ENCODE data around the gene SLC1A2. TPM values are rescaled to one million over a fixed set of nuclear protein-coding genes. Genes with fewer than 3 reads are reported as not detected.

The SLC1A2 gene
- total RNA-seq, 4 donors from 2014 or later = 0.27 to 0.80 (median 0.79) TPM; not detected in 1

GRCh38 chr11:35295751-35296150 is 123.6 kb downstream of the SLC1A2 start:
- WGBS, 2 donors (ENCODE audit: low coverage in 1 of 2) = 75 to 95% methylated on average over 1 to 2 of the region's 2 CpGs
- TF ChIP-seq POLR2AphosphoS5 (IDR thresholded peaks at IDR 0.05) (no peak), POLR2A (IDR thresholded peaks at IDR 0.05) (no peak), EP300 (IDR thresholded peaks at IDR 0.05; ENCODE audit: low read depth) (no peak)
- TF ChIP-seq, protein P1, sequence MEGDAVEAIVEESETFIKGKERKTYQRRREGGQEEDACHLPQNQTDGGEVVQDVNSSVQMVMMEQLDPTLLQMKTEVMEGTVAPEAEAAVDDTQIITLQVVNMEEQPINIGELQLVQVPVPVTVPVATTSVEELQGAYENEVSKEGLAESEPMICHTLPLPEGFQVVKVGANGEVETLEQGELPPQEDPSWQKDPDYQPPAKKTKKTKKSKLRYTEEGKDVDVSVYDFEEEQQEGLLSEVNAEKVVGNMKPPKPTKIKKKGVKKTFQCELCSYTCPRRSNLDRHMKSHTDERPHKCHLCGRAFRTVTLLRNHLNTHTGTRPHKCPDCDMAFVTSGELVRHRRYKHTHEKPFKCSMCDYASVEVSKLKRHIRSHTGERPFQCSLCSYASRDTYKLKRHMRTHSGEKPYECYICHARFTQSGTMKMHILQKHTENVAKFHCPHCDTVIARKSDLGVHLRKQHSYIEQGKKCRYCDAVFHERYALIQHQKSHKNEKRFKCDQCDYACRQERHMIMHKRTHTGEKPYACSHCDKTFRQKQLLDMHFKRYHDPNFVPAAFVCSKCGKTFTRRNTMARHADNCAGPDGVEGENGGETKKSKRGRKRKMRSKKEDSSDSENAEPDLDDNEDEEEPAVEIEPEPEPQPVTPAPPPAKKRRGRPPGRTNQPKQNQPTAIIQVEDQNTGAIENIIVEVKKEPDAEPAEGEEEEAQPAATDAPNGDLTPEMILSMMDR (IDR thresholded peaks at IDR 0.05) = no peak
- in situ Hi-C loops (cut with MboI; ENCODE audit: low pct_ligation_motif_present in 1 of 4, low pct_unique_long_range_greater_than_20kb in 1 of 4, low sequenced_read_pairs in 3 of 4) = no loop called here

GRCh38 chr11:35293699-35294098 is 125.7 kb downstream of the SLC1A2 start:
- no peak overlapping the region for H3K4me3 ChIP-seq
- in situ Hi-C loops (cut with MboI; ENCODE audit: low pct_ligation_motif_present in 1 of 4, low pct_unique_long_range_greater_than_20kb in 1 of 4, low sequenced_read_pairs in 3 of 4) (no loop called here), intact Hi-C loops (cut with DNase I; ENCODE audit: low total_unique reads) (no loop called here)
- H3K36me3 ChIP-seq = no peaks in the 10 kb centered on the region
- TF ChIP-seq POLR2A (IDR thresholded peaks at IDR 0.05) (no peak), POLR2AphosphoS5 (IDR thresholded peaks at IDR 0.05) (no peak), EP300 (IDR thresholded peaks at IDR 0.05; ENCODE audit: low read depth) (no peak)
- TF ChIP-seq, protein P1 (IDR thresholded peaks at IDR 0.05) = no peak
- H3K9me3 ChIP-seq = no peaks in the 10 kb centered on the region
- WGBS, 2 donors (ENCODE audit: low coverage in 1 of 2) = 90 to 94% methylated on average over 3 to 4 of the region's 4 CpGs
- no peak overlapping the region for H3K27ac ChIP-seq
- no peaks in the 10 kb centered on the region for H3K27me3 ChIP-seq
- H3K4me1 ChIP-seq = no peaks in the 10 kb centered on the region
- DNase-seq = no peak

More at GRCh38 chr11:35295751-35296150, 123.6 kb downstream of the SLC1A2 start:
- intact Hi-C loops (cut with DNase I; ENCODE audit: low total_unique reads) = no loop called here
- H3K4me1 ChIP-seq = no peaks in the 10 kb centered on the region
- no peak for DNase-seq
- H3K4me3 ChIP-seq = no peak overlapping the region
- H3K27ac ChIP-seq = no peak overlapping the region
- no peaks in the 10 kb centered on the region for H3K9me3 ChIP-seq
- no peaks in the 10 kb centered on the region for H3K27me3 ChIP-seq
- no peaks in the 10 kb centered on the region for H3K36me3 ChIP-seq

- Histone ChIP-seq H3K4me3 (no peak overlapping the region), H3K36me3 (no peaks in the 10 kb centered on the region), H3K27me3 (no peaks in the 10 kb centered on the region), H3K27ac (no peak overlapping the region), H3K4me1 (no peaks in the 10 kb centered on the region), H3K9me3 (no peaks in the 10 kb centered on the region)
- TF ChIP-seq POLR2AphosphoS5 (IDR thresholded peaks at IDR 0.05) (no peak), POLR2A (IDR thresholded peaks at IDR 0.05) (no peak), EP300 (IDR thresholded peaks at IDR 0.05; ENCODE audit: low read depth) (no peak)
- TF ChIP-seq, protein P1 (IDR thresholded peaks at IDR 0.05) = no peak
- in situ Hi-C loops (cut with MboI; ENCODE audit: low pct_ligation_motif_present in 1 of 4, low pct_unique_long_range_greater_than_20kb in 1 of 4, low sequenced_read_pairs in 3 of 4) (no loop called here), intact Hi-C loops (cut with DNase I; ENCODE audit: low total_unique reads) (no loop called here)
- DNase-seq = no peak
- 43 to 56% methylated on average over 3 of the region's 3 CpGs for WGBS, 2 donors (ENCODE audit: low coverage in 1 of 2)
Observed at GRCh38 chr11:35293035-35293434, 126.3 kb downstream of the SLC1A2 start.

DNA sequence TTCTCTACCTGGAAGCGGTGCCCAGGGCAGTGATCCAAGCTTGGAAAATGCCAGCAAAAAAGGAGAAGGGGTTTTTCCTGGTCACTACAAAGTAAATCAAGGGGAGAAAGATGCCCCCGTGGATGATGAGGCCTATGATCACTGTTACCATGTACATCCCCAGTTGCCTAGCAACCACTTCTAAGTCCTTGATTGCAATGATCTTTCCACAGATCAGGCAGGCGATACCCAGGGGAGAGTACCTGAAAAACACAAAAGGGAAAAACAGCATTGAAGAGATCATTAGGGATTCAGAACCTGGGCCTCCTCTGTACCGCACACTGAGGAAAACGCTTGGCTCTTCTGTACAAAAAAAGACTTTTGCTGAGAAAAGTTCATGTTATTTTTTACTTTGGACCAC is 127.1 kb downstream of the SLC1A2 start:
- H3K4me1 ChIP-seq = no peaks in the 10 kb centered on the region
- no peaks in the 10 kb centered on the region for H3K36me3 ChIP-seq
- in situ Hi-C loops (cut with MboI; ENCODE audit: low pct_ligation_motif_present in 1 of 4, low pct_unique_long_range_greater_than_20kb in 1 of 4, low sequenced_read_pairs in 3 of 4) = no loop called here
- no peaks in the 10 kb centered on the region for H3K27me3 ChIP-seq
- H3K27ac ChIP-seq = no peak overlapping the region
- intact Hi-C loops (cut with DNase I; ENCODE audit: low total_unique reads) = no loop called here
- WGBS, 2 donors (ENCODE audit: low coverage in 1 of 2) = 89 to 91% methylated on average over 5 of the region's 5 CpGs
- TF ChIP-seq POLR2AphosphoS5 (IDR thresholded peaks at IDR 0.05) (no peak), POLR2A (IDR thresholded peaks at IDR 0.05) (no peak), EP300 (IDR thresholded peaks at IDR 0.05; ENCODE audit: low read depth) (no peak)
- TF ChIP-seq, protein P1 (IDR thresholded peaks at IDR 0.05) = no peak
- no peaks in the 10 kb centered on the region for H3K9me3 ChIP-seq
- DNase-seq = no peak
- H3K4me3 ChIP-seq = no peak overlapping the region
